RPMI7951 (cell line): ENCODE results near the gene IQCE. TPM values are rescaled to one million over a fixed set of nuclear protein-coding genes. Genes with fewer than 3 reads are reported as not detected.

ENCODE experiments used
- DNase-seq: peaks from one replicate; pipeline ENCODE4 v3.0.0-alpha.2; 2012; ENCODE audit warnings: low read depth
- total RNA-seq: library from RNA; depleted of rRNA; stranded (reverse); fragments of >200 nt; shearing (Covaris generic); gene quantifications from 2 replicates; pipeline ENCODE4 v1.2.3, GENCODE V29; 2014; rRNA removed

The IQCE gene
- total RNA-seq, 1 experiment from 2014 or later: 10.1 TPM

DNA sequence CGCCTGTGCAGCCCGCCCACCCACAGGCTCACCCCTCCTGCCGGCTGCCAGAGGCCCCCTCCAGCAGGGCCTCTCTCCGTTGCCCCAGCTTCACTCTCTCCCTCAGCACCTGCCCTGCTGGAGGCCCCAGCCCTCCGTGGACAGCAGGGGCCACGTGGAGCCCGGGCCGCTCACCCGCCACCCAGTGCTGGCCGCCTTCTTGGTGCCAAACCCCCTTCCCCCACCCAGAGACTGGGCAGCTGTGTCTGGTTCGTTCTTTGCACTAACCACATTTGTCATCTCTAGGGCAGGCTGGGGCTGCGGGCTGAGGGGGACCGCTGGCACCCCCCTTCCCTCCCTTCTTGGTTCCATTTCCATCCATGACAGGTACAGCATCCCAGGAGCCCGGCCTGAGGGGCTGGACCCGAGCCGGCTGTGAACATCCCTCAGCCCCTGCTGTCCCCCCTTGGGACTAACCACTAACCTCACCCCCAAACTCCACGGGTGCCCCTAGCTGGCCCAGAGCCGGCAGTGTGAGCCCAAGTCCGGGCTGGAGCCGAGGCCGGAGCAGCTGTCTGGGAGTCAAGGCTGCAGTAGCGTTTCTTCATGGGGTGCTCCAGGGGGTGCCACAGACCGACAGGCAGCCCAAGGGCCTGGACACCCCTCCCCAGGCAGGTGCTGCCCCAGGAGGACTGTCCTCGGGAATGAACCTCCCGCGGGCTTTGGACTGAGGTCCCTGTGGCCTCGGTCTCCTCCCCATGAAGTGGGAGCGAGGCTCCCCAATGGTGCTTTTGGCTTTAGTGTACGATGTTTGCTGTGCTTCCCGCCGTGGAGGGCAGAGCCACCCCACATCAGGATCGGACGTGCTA, 103.7 kb downstream of the IQCE start:
- no peak for DNase-seq

DNA sequence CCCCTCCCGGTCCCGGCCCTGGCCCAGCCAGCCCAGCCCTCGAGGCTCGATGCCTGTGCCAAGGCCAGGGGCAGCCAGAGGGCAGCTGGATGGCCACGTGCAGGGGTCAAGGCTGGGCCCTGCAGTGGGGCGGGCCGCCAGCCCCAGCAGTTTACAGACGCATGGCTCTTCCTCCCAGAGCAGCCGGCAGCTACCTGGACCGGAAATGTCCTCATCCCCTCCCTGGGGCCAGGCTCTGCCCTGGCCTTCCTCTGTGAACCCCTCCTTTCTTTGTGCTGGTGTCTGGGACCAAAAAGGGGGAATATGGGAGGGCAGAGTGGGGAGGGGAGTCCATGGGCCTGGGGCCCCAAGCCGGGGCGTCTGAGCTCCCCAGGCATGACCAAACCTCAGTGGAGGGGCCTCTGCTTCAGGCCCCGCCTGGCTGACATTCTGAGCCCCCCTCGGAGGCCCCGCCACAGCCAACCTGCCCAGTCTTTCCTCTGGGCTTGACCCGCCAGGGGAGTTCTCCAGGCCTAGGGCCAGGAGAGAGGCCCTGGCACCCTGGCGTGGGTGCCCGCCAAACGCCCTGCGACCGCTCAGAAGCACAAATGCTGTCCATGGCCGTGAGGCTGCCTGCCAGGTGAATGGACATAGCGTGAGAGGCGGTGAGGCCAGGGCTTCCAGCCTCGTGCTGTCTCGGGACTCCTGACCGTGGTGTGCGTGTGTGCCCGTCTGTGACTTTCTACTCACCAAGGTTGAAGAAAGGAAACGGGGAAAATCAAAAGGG, 104.5 kb downstream of the IQCE start:
- DNase-seq: no peak

- no peak for DNase-seq
Observed at GRCh38 chr7:2663960-2664359, 105.2 kb downstream of the IQCE start.

Other genes with a start within 250 kb of the IQCE start
- 8.9 and 24.2 TPM in 2 replicates for gene SNX8, start 244.5 kb upstream of the IQCE start, total RNA-seq
- gene EIF3B, start 204.2 kb upstream of the IQCE start, total RNA-seq: 182 and 205 TPM in 2 replicates
- gene CHST12, start 155.4 kb upstream of the IQCE start, total RNA-seq: 5.9 and 8.0 TPM in 2 replicates
- not detected in 2 replicates for gene GRIFIN, start 82.6 kb upstream of the IQCE start, total RNA-seq
- gene LFNG, start 39.2 kb upstream of the IQCE start, total RNA-seq: 19.1 and 28.5 TPM in 2 replicates
- gene BRAT1, start 3.5 kb upstream of the IQCE start, total RNA-seq: 22.6 and 28.8 TPM in 2 replicates
- gene TTYH3, start 73.0 kb downstream of the IQCE start, total RNA-seq: 20.5 and 34.9 TPM in 2 replicates
- gene AMZ1, start 129.2 kb downstream of the IQCE start, total RNA-seq: 4.9 and 8.5 TPM in 2 replicates